NCI-H2081 (cell line): ENCODE data around the gene MAPRE3.
"Not testable (repeated sequence)": the region's sequence is repeated elsewhere in the genome, so short reads cannot be mapped to it uniquely, and the experiment has no call there.

ENCODE experiments used
- DNase-seq, 2 experiments: peaks; one replicate each; lab custom pipeline; 2025; lab: John Stamatoyannopoulos, UW

The MAPRE3 gene

GRCh38 chr2:26970244-26970927 is at the start of gene MAPRE3:
Gene MAPRE3 (plus strand): TSS chr2:26970637. CDS start chr2:27022219, 51,582 bp downstream.
- DNase-seq: peak; percentile 90 to 95

GRCh38 chr2:26921323-26921722 is 49.1 kb upstream of the MAPRE3 start:
- no peak for DNase-seq

- peak; percentile 76 to 83 for DNase-seq
These were observed 47.8 kb upstream of the MAPRE3 start for GRCh38 chr2:26922405-26923188.

GRCh38 chr2:26923189-26923466 is 47.3 kb upstream of the MAPRE3 start:
- DNase-seq: not testable (repeated sequence)

GRCh38 chr2:26924731-26925099 is 45.7 kb upstream of the MAPRE3 start:
- no peak for DNase-seq

GRCh38 chr2:26925100-26925791 is 45.2 kb upstream of the MAPRE3 start:
- DNase-seq: no peak

- no peak for DNase-seq
These were observed 43.2 kb upstream of the MAPRE3 start for GRCh38 chr2:26927221-26927620.

- no peak for DNase-seq
These were observed 37.5 kb upstream of the MAPRE3 start for GRCh38 chr2:26932974-26933373.

GRCh38 chr2:26933431-26934334 is 36.8 kb upstream of the MAPRE3 start:
- DNase-seq: no peak

GRCh38 chr2:26934335-26934724 is 36.1 kb upstream of the MAPRE3 start:
- DNase-seq: no peak

- no peak for DNase-seq
These were observed 35.5 kb upstream of the MAPRE3 start for GRCh38 chr2:26934985-26935384.

GRCh38 chr2:26936855-26937254 is 33.6 kb upstream of the MAPRE3 start:
- no peak for DNase-seq

- DNase-seq: no peak
These were observed 31.9 kb upstream of the MAPRE3 start for GRCh38 chr2:26938399-26939118.

GRCh38 chr2:26940001-26940400 is 30.4 kb upstream of the MAPRE3 start:
- DNase-seq: no peak

- DNase-seq: no peak
These were observed 29.0 kb upstream of the MAPRE3 start for GRCh38 chr2:26941486-26941885.

GRCh38 chr2:26942543-26943295 is 27.7 kb upstream of the MAPRE3 start:
- DNase-seq: peak; percentile 39 to 65

GRCh38 chr2:26945991-26946750 is 24.3 kb upstream of the MAPRE3 start:
- DNase-seq: no peak

- DNase-seq: peak; percentile 11 to 37
These were observed 23.3 kb upstream of the MAPRE3 start for GRCh38 chr2:26946841-26947784.

GRCh38 chr2:26948800-26949199 is 21.6 kb upstream of the MAPRE3 start:
- no peak for DNase-seq
